ENCODE data around the gene PRKG1. TPM values are rescaled to one million over a fixed set of nuclear protein-coding genes. Genes with fewer than 3 reads are reported as not detected.

PRKG1 gene
- total RNA-seq, 4 donors from 2014 or later: 0.63 to 4.3 (median 2.1) TPM

GRCh38 chr10:51137756-51138529 is 63.7 kb downstream of the PRKG1 start:
- no peak overlapping the region for H3K4me3 ChIP-seq (ENCODE audit: low read depth, poor library complexity, severe bottlenecking)
- WGBS, 2 donors: 50 to 54% methylated on average over 2 of the region's 2 CpGs
- TF ChIP-seq, protein P1, sequence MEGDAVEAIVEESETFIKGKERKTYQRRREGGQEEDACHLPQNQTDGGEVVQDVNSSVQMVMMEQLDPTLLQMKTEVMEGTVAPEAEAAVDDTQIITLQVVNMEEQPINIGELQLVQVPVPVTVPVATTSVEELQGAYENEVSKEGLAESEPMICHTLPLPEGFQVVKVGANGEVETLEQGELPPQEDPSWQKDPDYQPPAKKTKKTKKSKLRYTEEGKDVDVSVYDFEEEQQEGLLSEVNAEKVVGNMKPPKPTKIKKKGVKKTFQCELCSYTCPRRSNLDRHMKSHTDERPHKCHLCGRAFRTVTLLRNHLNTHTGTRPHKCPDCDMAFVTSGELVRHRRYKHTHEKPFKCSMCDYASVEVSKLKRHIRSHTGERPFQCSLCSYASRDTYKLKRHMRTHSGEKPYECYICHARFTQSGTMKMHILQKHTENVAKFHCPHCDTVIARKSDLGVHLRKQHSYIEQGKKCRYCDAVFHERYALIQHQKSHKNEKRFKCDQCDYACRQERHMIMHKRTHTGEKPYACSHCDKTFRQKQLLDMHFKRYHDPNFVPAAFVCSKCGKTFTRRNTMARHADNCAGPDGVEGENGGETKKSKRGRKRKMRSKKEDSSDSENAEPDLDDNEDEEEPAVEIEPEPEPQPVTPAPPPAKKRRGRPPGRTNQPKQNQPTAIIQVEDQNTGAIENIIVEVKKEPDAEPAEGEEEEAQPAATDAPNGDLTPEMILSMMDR (IDR thresholded peaks at IDR 0.05): no peak
- no peak for TF ChIP-seq POLR2A (IDR thresholded peaks at IDR 0.05)
- no peak for DNase-seq (ENCODE audit: low spot score in 2 of 2)
- intact Hi-C loops (cut with DNase I; ENCODE audit: low total_unique reads): no loop called here

DNA sequence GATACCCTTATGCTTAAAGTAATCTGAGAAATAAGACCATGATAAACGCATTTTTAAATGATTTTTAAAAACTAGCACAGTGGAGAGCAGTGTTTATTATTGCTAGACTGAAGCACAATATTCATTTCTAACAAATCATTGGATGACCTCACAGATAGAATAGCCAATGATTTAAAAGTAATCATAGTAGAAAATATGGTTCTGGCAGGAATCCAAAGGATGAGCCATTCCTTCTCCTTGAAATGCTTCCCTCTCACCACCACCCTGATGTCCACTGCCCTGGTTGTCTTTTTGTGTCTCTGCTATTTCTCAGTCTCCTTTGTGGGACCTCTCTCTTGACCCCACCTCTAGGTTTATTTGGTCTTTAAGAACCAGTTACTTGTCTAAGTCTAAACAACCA is 64.9 kb downstream of the PRKG1 start:
- no peak for TF ChIP-seq POLR2A (IDR thresholded peaks at IDR 0.05)
- TF ChIP-seq, protein P1 (IDR thresholded peaks at IDR 0.05): no peak
- intact Hi-C loops (cut with DNase I; ENCODE audit: low total_unique reads): no loop called here
- H3K4me3 ChIP-seq (ENCODE audit: low read depth, poor library complexity, severe bottlenecking): no peak overlapping the region
- DNase-seq (ENCODE audit: low spot score in 2 of 2): no peak
- 86 to 92% methylated on average over 1 of the region's 1 CpG for WGBS, 2 donors

DNA sequence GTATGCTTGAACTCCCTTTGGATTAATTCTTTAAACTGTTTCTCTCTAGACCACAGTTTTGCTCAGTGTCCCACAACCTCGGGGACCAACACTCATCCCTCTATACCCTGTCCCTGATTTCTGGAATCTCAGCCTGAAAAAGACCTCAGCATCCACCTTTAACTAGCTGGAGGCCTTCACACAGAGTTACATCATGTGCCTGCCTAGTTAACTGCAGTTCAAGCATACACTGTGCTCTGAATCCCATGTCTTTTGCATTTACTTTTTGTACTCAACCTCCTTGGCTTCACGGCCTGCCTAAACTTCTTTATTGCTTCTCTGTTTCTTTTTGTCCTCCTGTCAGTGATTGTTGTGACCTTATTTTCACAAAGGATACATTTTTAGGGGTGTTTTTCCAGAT is 66.7 kb downstream of the PRKG1 start:
- no peak for DNase-seq (ENCODE audit: low spot score in 2 of 2)
- H3K4me3 ChIP-seq (ENCODE audit: low read depth, poor library complexity, severe bottlenecking): no peak overlapping the region
- TF ChIP-seq POLR2A (IDR thresholded peaks at IDR 0.05): no peak
- TF ChIP-seq, protein P1 (IDR thresholded peaks at IDR 0.05): no peak
- WGBS, 2 donors: 88 to 90% methylated on average over 2 of the region's 2 CpGs
- intact Hi-C loops (cut with DNase I; ENCODE audit: low total_unique reads): no loop called here

DNA sequence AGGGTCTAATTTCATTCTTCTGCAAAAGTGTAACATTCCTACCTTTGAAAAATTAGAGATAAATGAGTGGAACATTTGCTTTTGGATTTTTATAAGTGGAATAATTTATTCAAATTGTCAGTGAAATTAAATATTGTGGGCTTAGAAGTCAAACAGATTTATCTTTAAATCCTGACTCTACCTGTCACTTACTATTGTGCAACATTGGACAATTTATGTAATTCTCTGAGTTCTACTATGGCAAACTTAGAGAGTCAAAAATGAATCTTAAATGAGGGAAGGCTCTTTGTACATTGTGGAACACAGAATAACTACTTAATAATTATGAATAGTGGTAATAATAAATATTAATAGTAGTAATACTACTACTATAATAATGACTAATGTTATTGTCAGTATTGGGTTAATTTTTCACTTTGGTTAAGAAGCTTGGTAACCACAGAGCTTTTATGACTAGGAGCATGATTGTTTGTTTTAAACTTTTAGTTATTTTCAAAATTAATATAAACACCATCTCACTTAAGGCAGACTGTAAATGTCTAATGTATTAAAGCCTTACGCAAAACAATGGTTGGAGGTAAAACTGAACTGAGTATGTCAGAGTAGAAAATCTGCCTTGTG is 70.0 kb downstream of the PRKG1 start:
- TF ChIP-seq POLR2A (IDR thresholded peaks at IDR 0.05): no peak
- TF ChIP-seq, protein P1 (IDR thresholded peaks at IDR 0.05): no peak
- no peak overlapping the region for H3K4me3 ChIP-seq (ENCODE audit: low read depth, poor library complexity, severe bottlenecking)
- WGBS, 2 donors: 98 to 100% methylated on average over 1 of the region's 1 CpG
- DNase-seq (ENCODE audit: low spot score in 2 of 2): no peak
- intact Hi-C loops (cut with DNase I; ENCODE audit: low total_unique reads): no loop called here

DNA sequence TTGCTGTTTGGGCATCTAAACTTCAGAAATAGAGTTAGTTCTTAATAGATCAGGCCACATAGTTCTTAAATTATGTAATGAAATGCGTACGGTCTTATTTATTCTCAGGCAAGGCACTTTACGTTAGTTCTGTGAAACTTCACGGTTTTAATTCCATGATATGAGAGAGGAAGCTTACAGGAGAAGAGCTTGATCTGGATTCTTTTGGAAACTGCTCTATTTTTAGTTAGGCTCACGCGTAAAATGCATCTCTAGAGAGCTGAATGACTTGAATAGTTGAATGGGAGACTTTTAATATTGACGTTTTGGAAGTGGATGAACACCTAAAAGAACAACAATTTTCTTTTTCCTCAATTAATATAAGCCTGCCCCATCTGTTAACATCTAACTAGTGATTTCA is 71.1 kb downstream of the PRKG1 start:
- TF ChIP-seq, protein P1 (IDR thresholded peaks at IDR 0.05): no peak
- no peak for TF ChIP-seq POLR2A (IDR thresholded peaks at IDR 0.05)

More for the DNA sequence above, 71.1 kb downstream of the PRKG1 start:
- H3K4me3 ChIP-seq (ENCODE audit: low read depth, poor library complexity, severe bottlenecking): no peak overlapping the region
- no peak for DNase-seq (ENCODE audit: low spot score in 2 of 2)
- WGBS, 2 donors: 69 to 76% methylated on average over 7 of the region's 7 CpGs
- intact Hi-C loops (cut with DNase I; ENCODE audit: low total_unique reads): no loop called here
